Activated naive CD8-positive, alpha-beta T cell treated with anti-CD3 and anti-CD28 coated beads, Interleukin-2, amount 50 U/mL, for 24 hours (primary cell): ENCODE data around the gene SLC16A9.

Experiments used
- ATAC-seq: fragments of 150-1000 bp; cut with Tn5 transposase; one replicate; pipeline ENCODE4 v1.10.0; 2021
- DNase-seq: peaks from one replicate; pipeline ENCODE4 v3.0.0; 2021
- H3K27ac Mint-ChIP-seq: one replicate; pipeline ENCODE4 v1.8.0; 2021; ENCODE audit warnings: mild to moderate bottlenecking, mixed read lengths
- H3K27me3 Mint-ChIP-seq: one replicate; pipeline ENCODE4 v1.8.0; 2021; ENCODE audit warnings: mixed read lengths
- H3K36me3 Mint-ChIP-seq: one replicate; pipeline ENCODE4 v1.8.0; 2021; ENCODE audit warnings: low read depth, mixed read lengths
- H3K4me1 Mint-ChIP-seq: one replicate; pipeline ENCODE4 v1.8.0; 2021; ENCODE audit warnings: mixed read lengths
- H3K4me3 Mint-ChIP-seq: one replicate; pipeline ENCODE4 v1.8.0; 2021; ENCODE audit warnings: mild to moderate bottlenecking, moderate library complexity, mixed read lengths
- H3K9me3 Mint-ChIP-seq: one replicate; pipeline ENCODE4 v1.8.0; 2021; ENCODE audit warnings: mixed read lengths

Gene SLC16A9

GRCh38 chr10:59621771-59622170 is 87.9 kb downstream of the SLC16A9 start:
- Mint-ChIP-seq H3K36me3 (no peaks in the 10 kb centered on the region), H3K27me3 (no peaks in the 10 kb centered on the region), H3K27ac (no peak overlapping the region), H3K9me3 (no peaks in the 10 kb centered on the region), H3K4me3 (no peak overlapping the region), H3K4me1 (no peaks in the 10 kb centered on the region)
- no peak for ATAC-seq
- no peak for DNase-seq

- Mint-ChIP-seq H3K9me3 (no peaks in the 10 kb centered on the region), H3K36me3 (no peaks in the 10 kb centered on the region), H3K4me1 (no peaks in the 10 kb centered on the region), H3K27me3 (peaks cover 2% of the 10 kb centered on the region), H3K4me3 (no peak overlapping the region), H3K27ac (no peak overlapping the region)
- DNase-seq = no peak
- ATAC-seq = no peak
Measured at GRCh38 chr10:59618666-59619065, 91.0 kb downstream of the SLC16A9 start.

DNA sequence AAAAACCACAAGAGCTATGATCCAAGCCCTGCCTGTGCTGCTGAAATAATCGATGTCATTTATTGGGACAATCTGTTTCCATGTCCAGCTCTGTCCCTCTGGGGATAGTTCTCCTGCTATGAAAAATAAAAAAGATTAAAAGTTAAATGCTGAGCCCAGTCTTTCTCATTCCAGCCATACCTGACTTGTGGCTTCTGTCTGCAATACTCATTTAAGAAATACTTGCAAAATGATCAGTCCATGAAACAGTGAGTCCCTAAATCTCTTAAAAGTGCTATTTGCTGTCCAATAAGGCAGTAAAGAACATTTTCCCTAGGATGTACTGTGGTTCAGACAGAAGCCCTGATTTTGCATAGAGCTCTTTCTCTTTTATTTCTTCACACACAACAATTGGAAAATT is 91.7 kb downstream of the SLC16A9 start:
- H3K4me1 Mint-ChIP-seq = no peaks in the 10 kb centered on the region
- H3K4me3 Mint-ChIP-seq = no peak overlapping the region
- no peak overlapping the region for H3K27ac Mint-ChIP-seq
- no peaks in the 10 kb centered on the region for H3K36me3 Mint-ChIP-seq
- no peaks in the 10 kb centered on the region for H3K9me3 Mint-ChIP-seq
- H3K27me3 Mint-ChIP-seq = peaks cover 2% of the 10 kb centered on the region
- ATAC-seq (no peak), DNase-seq (no peak)

DNA sequence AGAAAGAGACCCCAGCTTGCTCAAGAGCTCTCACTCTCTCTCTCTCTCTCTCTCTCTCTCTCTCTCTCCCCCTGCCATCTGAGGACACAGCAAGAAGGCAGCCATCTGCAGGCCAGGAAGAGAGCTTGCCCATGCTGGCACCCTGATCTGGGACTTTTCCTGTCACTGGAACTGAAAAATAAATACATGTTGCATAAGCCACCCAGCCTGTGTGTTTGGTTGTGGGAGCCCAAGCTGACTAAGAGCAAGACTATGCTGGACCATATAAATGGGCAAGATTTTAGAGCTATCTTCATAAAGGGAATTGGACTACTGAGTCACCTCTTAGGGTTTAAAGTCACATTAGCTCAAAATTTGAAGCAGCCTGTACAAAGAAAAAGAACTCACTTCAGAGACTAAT is 98.6 kb downstream of the SLC16A9 start:
- H3K27me3 Mint-ChIP-seq = peaks cover 9% of the 10 kb centered on the region
- H3K9me3 Mint-ChIP-seq = no peaks in the 10 kb centered on the region
- peak; percentile 24 for ATAC-seq
- H3K27ac Mint-ChIP-seq = no peak overlapping the region
- no peaks in the 10 kb centered on the region for H3K4me1 Mint-ChIP-seq
- H3K36me3 Mint-ChIP-seq = no peaks in the 10 kb centered on the region
- DNase-seq = no peak
- H3K4me3 Mint-ChIP-seq = no peak overlapping the region

DNA sequence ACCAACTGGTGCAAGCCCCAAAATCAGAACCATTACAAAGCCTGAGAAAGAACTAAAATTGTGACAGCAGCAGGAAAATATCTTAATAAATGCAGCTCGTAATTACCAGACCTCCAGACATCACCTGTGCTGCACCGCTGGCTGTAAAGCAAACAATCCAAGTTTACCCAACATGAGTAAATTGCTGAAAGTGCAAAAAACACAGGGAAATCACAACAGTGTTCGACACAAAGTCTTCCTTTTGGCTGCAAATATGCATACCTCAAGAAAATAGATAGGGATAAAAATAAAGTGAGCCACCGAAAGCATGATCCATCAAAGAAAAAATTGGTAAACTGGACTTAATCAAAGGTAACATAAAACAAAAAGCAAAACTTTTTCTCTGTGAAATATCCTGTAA is 101.7 kb downstream of the SLC16A9 start:
- H3K36me3 Mint-ChIP-seq = no peaks in the 10 kb centered on the region
- DNase-seq (no peak), ATAC-seq (no peak)
- H3K27me3 Mint-ChIP-seq = peaks cover 7% of the 10 kb centered on the region
- H3K9me3 Mint-ChIP-seq = no peaks in the 10 kb centered on the region
- no peak overlapping the region for H3K27ac Mint-ChIP-seq
- H3K4me3 Mint-ChIP-seq = no peak overlapping the region
- H3K4me1 Mint-ChIP-seq = no peaks in the 10 kb centered on the region

DNA sequence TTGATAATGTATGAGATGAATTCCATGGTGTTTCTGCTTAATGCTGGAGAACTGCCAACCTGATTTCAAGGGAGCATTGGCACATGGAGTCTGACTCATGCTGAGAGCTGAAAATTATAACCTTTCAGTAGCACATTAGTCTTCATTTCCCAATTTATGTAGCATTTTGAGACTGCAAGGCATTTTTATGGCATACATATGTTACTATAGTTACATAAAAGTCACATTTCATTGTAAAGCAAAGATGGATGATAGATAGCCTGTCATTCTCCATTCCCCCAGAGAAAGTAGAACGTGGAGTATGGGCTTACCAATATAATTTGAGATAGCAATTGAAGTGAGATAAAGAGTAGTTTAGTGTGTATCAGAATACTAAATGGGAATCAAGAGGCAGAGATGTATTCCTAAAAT is 103.1 kb downstream of the SLC16A9 start:
- no peaks in the 10 kb centered on the region for H3K9me3 Mint-ChIP-seq
- ATAC-seq = no peak
- peaks cover 6% of the 10 kb centered on the region for H3K27me3 Mint-ChIP-seq
- H3K4me3 Mint-ChIP-seq = no peak overlapping the region
- H3K4me1 Mint-ChIP-seq = no peaks in the 10 kb centered on the region
- H3K36me3 Mint-ChIP-seq = no peaks in the 10 kb centered on the region
- H3K27ac Mint-ChIP-seq = no peak overlapping the region
- DNase-seq = no peak

- DNase-seq (no peak), ATAC-seq (no peak)
- no peak overlapping the region for H3K4me3 Mint-ChIP-seq
- no peaks in the 10 kb centered on the region for H3K36me3 Mint-ChIP-seq
- peaks cover 2% of the 10 kb centered on the region for H3K27me3 Mint-ChIP-seq
- H3K4me1 Mint-ChIP-seq = no peaks in the 10 kb centered on the region
- H3K27ac Mint-ChIP-seq = no peak overlapping the region
- H3K9me3 Mint-ChIP-seq = no peaks in the 10 kb centered on the region
Measured at GRCh38 chr10:59601985-59602384, 107.7 kb downstream of the SLC16A9 start.
